ENCODE measurements around the gene KIF16B. TPM values are rescaled to one million over a fixed set of nuclear protein-coding genes. Genes with fewer than 3 reads are reported as not detected.

Gene KIF16B
- total RNA-seq, 4 donors from 2014 or later = 70.5 to 169 (median 80.2) TPM

DNA sequence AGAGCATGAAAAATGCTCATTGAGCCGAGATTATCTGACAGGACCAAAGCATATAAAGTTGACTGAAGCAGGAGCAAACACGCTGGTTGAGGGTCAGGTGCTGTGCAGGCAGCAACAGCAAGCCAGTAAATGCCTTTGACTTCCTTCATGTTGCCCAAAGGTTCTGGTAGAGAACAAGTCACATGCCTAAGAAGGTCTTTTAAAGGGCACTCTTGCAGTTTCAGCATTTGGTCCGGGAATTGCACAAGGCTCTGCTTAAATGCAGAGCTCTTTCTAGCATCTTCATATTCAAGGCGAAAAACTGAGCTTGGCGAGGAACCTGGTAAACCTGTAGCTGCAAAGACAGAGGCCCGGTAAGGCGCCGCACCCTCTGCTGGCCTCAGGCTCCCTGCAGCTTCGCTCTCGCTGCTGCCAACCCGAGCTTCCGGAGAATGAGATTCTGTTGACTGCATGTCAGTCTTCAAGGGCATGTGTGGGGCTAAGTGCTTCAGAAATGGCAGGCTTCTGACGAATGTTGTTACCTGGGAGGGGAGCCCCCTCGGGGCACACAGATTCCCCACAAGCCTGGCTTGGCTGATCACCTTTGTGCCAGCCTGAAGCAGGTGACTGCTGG lies 205.2 kb downstream of the KIF16B start:
- no peak for DNase-seq
- Histone ChIP-seq H3K27me3 (no peaks in the 10 kb centered on the region), H3K4me3 (no peak overlapping the region), H3K9me3 (no peaks in the 10 kb centered on the region), H3K36me3 (peaks cover 0 to 28% (median 0%) of the 10 kb centered on the region in 3 donors), H3K27ac (no peak overlapping the region), H3K4me1 (no peaks in the 10 kb centered on the region)
- TF ChIP-seq CTCF (IDR thresholded peaks at IDR 0.05) (no peak), POLR2A (IDR thresholded peaks at IDR 0.05) (no peak)

DNA sequence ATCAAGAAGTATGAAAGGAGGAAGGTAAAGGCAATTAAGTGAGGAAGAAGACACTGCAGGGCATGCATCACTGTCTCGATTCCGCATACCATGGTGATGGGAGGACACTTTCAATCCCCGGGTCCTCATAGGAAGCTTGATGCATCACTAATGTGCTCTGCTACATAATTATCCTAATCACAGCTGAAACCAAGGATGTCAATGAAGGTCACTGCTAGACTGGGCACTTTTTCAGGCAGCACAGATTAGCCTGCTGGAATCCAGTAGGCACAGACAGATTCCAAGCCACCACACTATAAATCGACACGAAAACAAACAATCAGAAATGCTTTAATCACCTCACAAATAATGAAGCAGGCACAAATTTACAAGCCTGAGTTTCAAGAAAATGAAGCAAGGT lies 206.7 kb downstream of the KIF16B start:
- H3K27ac ChIP-seq = no peak overlapping the region
- peaks cover 0 to 26% (median 0%) of the 10 kb centered on the region in 3 donors for H3K36me3 ChIP-seq

DNA sequence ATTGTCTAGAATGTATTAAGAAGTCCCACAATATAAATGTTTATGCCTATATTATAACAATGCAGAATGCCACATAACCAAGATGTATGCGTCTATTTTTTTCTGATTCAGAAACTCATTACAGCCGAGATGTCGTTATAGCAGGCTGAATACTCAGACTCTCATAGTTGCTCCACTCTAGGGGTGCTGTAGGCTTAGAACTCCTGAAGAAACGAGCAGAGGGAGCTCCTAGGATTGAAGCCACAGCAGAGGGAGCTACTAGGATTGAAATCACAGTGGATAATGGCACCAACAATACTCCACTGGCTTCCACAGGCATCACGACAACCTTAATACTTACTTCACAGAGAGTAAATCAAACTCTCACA lies 208.9 kb downstream of the KIF16B start:
- no peaks in the 10 kb centered on the region for H3K9me3 ChIP-seq
- H3K36me3 ChIP-seq = peaks cover 0 to 14% (median 0%) of the 10 kb centered on the region in 3 donors
- no peaks in the 10 kb centered on the region for H3K4me1 ChIP-seq
- H3K27ac ChIP-seq = no peak overlapping the region
- DNase-seq = no peak
- no peaks in the 10 kb centered on the region for H3K27me3 ChIP-seq
- no peak for TF ChIP-seq POLR2A (IDR thresholded peaks at IDR 0.05)
- TF ChIP-seq CTCF (IDR thresholded peaks at IDR 0.05) = no peak
- no peak overlapping the region for H3K4me3 ChIP-seq

More for the DNA sequence above, 206.7 kb downstream of the KIF16B start:
- H3K27me3 ChIP-seq = no peaks in the 10 kb centered on the region
- no peaks in the 10 kb centered on the region for H3K9me3 ChIP-seq
- no peak for DNase-seq
- no peaks in the 10 kb centered on the region for H3K4me1 ChIP-seq
- TF ChIP-seq CTCF (IDR thresholded peaks at IDR 0.05) (no peak), POLR2A (IDR thresholded peaks at IDR 0.05) (no peak)
- H3K4me3 ChIP-seq = no peak overlapping the region

- TF ChIP-seq CTCF (IDR thresholded peaks at IDR 0.05) (no peak), POLR2A (IDR thresholded peaks at IDR 0.05) (no peak)
- H3K9me3 ChIP-seq = no peaks in the 10 kb centered on the region
- no peak overlapping the region for H3K27ac ChIP-seq
- H3K36me3 ChIP-seq = peaks cover 0 to 14% (median 0%) of the 10 kb centered on the region in 3 donors
- no peak for DNase-seq
- H3K4me3 ChIP-seq = no peak overlapping the region
- H3K4me1 ChIP-seq = no peaks in the 10 kb centered on the region
- H3K27me3 ChIP-seq = no peaks in the 10 kb centered on the region
These were observed 209.5 kb downstream of the KIF16B start for GRCh38 chr20:16363506-16364319.

GRCh38 chr20:16362642-16363041 lies 210.6 kb downstream of the KIF16B start:
- TF ChIP-seq POLR2A (IDR thresholded peaks at IDR 0.05) (no peak), CTCF (IDR thresholded peaks at IDR 0.05) (no peak)
- H3K27ac ChIP-seq = no peak overlapping the region

More at GRCh38 chr20:16362642-16363041, 210.6 kb downstream of the KIF16B start:
- H3K36me3 ChIP-seq = peaks cover 0 to 3% (median 0%) of the 10 kb centered on the region in 3 donors
- no peaks in the 10 kb centered on the region for H3K4me1 ChIP-seq
- no peak overlapping the region for H3K4me3 ChIP-seq
- DNase-seq = no peak
- H3K27me3 ChIP-seq = no peaks in the 10 kb centered on the region
- H3K9me3 ChIP-seq = no peaks in the 10 kb centered on the region
